SHP77 treated with DMSO at 0.1 percent for 48 hours (cell line): ENCODE data around the gene CFAP157.
"Not testable (repeated sequence)": the region's sequence is repeated elsewhere in the genome, so short reads cannot be mapped to it uniquely, and the experiment has no call there.

Experiments used
- DNase-seq: peaks from one replicate; lab custom pipeline; 2025; lab: John Stamatoyannopoulos, UW

CFAP157 gene

GRCh38 chr9:127735530-127736185 lies 28.9 kb downstream of the CFAP157 start:
- no peak for DNase-seq

- no peak for DNase-seq
These were observed 31.9 kb downstream of the CFAP157 start for GRCh38 chr9:127738666-127739065.

- DNase-seq = no peak
These were observed 33.0 kb downstream of the CFAP157 start for GRCh38 chr9:127739614-127740330.

GRCh38 chr9:127741831-127742434 lies 35.1 kb downstream of the CFAP157 start:
- no peak for DNase-seq

- DNase-seq = no peak
These were observed 35.8 kb downstream of the CFAP157 start for GRCh38 chr9:127742435-127743088.

- DNase-seq = no peak
These were observed 37.8 kb downstream of the CFAP157 start for GRCh38 chr9:127744398-127745110.

- DNase-seq = no peak
These were observed 40.3 kb downstream of the CFAP157 start for GRCh38 chr9:127746959-127747569.

GRCh38 chr9:127749090-127749787 lies 42.5 kb downstream of the CFAP157 start:
- no peak for DNase-seq

GRCh38 chr9:127751269-127752054 lies 44.7 kb downstream of the CFAP157 start:
- no peak for DNase-seq

GRCh38 chr9:127753148-127753547 lies 46.4 kb downstream of the CFAP157 start:
- DNase-seq = no peak

- DNase-seq = no peak
These were observed 46.8 kb downstream of the CFAP157 start for GRCh38 chr9:127753622-127754021.

GRCh38 chr9:127754099-127755060 lies 47.6 kb downstream of the CFAP157 start:
- DNase-seq = no peak

GRCh38 chr9:127755061-127756060 lies 48.6 kb downstream of the CFAP157 start:
- no peak for DNase-seq

- DNase-seq = no peak
These were observed 49.4 kb downstream of the CFAP157 start for GRCh38 chr9:127756233-127756632.

GRCh38 chr9:127756776-127757175 lies 50.0 kb downstream of the CFAP157 start:
- not testable (repeated sequence) for DNase-seq

GRCh38 chr9:127758843-127759242 lies 52.1 kb downstream of the CFAP157 start:
- DNase-seq = no peak

GRCh38 chr9:127761061-127761460 lies 54.3 kb downstream of the CFAP157 start:
- no peak for DNase-seq

GRCh38 chr9:127761491-127761956 lies 54.7 kb downstream of the CFAP157 start:
- no peak for DNase-seq
